HG03520 (cell line): ENCODE data around the gene FGA.

Experiments
- ATAC-seq: cut with Tn5 transposase; IDR thresholded peaks from one replicate; pipeline ENCODE4 v1.9.1; 2021; ENCODE audit warnings: mild to moderate bottlenecking, moderate library complexity; ENCODE audit not compliant: unreplicated experiment

Gene FGA

DNA sequence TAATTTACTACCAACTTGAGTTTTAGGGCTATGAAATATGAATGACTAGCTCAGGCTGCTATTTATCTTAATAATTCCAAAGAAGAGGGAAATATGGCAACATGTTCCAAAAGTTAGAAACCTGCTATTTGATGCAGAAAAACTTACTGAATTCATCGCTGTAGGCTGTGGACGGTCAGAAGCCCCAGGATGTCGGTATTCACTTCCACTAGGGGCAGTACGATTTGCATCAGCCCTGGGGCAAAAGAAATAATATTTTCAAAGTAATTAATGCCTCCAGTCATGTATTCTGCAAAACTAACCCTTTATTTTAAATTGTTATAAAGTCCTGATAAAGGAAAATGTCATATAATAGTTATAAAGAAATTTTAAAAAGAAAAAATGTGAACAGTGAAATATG, 44.9 kb downstream of the FGA start:
- ATAC-seq, result no peak

DNA sequence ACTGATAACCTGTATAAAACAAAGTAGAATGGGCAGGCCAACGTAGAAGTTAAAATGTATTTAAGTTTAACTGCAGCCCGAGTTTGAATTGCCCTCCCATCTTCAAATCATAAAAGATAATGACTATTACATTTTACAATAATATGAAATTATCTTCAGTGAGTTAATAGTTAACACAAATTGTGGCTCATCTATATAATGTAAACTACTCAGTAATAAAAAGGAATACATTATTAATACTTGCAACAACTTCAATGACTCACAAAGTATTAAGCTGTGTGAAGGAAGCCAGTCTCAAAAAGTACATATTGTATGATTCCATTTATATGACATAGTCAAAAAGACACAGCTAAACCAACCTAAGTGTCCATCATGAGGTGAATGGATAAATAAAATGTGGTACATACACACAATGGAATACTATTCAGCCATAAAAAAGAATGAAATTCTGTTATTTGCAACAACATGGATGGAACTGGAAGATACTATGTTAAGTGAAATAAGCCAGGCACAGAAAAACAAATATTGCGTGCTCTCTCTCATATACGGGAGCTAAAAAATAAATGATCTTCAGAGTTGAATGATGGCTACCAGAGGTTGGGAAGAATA, 48.2 kb downstream of the FGA start:
- ATAC-seq, result no peak
